RWPE1 (cell line): ENCODE results near the gene CTNNA3.

Experiments used
- CTCF ChIA-PET: fragments of 350-600 bp; sonication (Branson Sonifier 250); formaldehyde crosslinking; extraction: SDS; loops from one replicate; lab custom pipeline; 2021; lab: Yijun Ruan, JAX
- POLR2A ChIA-PET: fragments of 400-600 bp; formaldehyde crosslinking; extraction: SDS; loops from one replicate; lab custom pipeline; 2020; ENCODE audit warnings: antibody characterized with exemption; ENCODE audit not compliant: low non-redundant PET; lab: Yijun Ruan, JAX
- DNase-seq: peaks from one replicate; pipeline ENCODE4 v3.0.0; 2012; ENCODE audit warnings: low spot score
- H3K27ac ChIP-seq: fragments of 450-650 bp; 2 replicates; pipeline ENCODE4 v1.5.1; 2017
- CTCF ChIP-seq: fragments of 450-650 bp; conservative IDR thresholded peaks from 2 replicates; pipeline ENCODE4 v1.5.1; 2017; ENCODE audit warnings: low read depth, mild to moderate bottlenecking

Gene CTNNA3

GRCh38 chr10:67622511-67622910 lies 73.5 kb downstream of the CTNNA3 start:
- ChIA-PET CTCF (interaction anchor here (0.5 to 0.6 kb wide), 3 partner anchors 26 to 1354 kb away, joined by 3 to 5 read pairs (median 3); no protein-coding TSS in a partner anchor), POLR2A (no interaction called here)
- no peak for TF ChIP-seq CTCF
- no peak overlapping the region for H3K27ac ChIP-seq
- DNase-seq: no peak

GRCh38 chr10:67621834-67622233 lies 74.2 kb downstream of the CTNNA3 start:
- no peak for TF ChIP-seq CTCF
- no peak overlapping the region for H3K27ac ChIP-seq
- no peak for DNase-seq
- ChIA-PET POLR2A (no interaction called here), CTCF (no interaction called here)

- TF ChIP-seq CTCF: no peak
- ChIA-PET POLR2A (no interaction called here), CTCF (no interaction called here)
- no peak for DNase-seq
- H3K27ac ChIP-seq: no peak overlapping the region
Observed at GRCh38 chr10:67618116-67618515, 77.9 kb downstream of the CTNNA3 start.

GRCh38 chr10:67612577-67613537 lies 83.1 kb downstream of the CTNNA3 start:
- ChIA-PET POLR2A (no interaction called here), CTCF (interaction anchor here (0.6 kb wide), 1 partner anchor 30 kb away, joined by 6 read pairs; no protein-coding TSS in a partner anchor)
- no peak overlapping the region for H3K27ac ChIP-seq
- no peak for DNase-seq
- no peak for TF ChIP-seq CTCF

GRCh38 chr10:67612176-67612575 lies 83.8 kb downstream of the CTNNA3 start:
- ChIA-PET POLR2A (no interaction called here), CTCF (no interaction called here)

More at GRCh38 chr10:67612176-67612575, 83.8 kb downstream of the CTNNA3 start:
- TF ChIP-seq CTCF: no peak
- DNase-seq: no peak
- no peak overlapping the region for H3K27ac ChIP-seq
